HepG2 (cell line): ENCODE measurements around the gene DNAJC30. TPM values are rescaled to one million over a fixed set of nuclear protein-coding genes. Genes with fewer than 3 reads are reported as not detected.

ENCODE experiments used
- ATAC-seq: fragments of 200-7000 bp; cut with Tn5 transposase; 3 replicates; pipeline ENCODE4 v1.9.1; 2020; ENCODE audit warnings: mild to moderate bottlenecking, moderate library complexity
- BruUV-seq: library from RNA; stranded (reverse); fragments of 400-500 nt; replicated peaks from 2 replicates; lab custom pipeline; 2021; lab: Mats Ljungman, UMichigan
- CTCF ChIA-PET: fragments of 300-600 bp; formaldehyde crosslinking; extraction: SDS; loops from one replicate; lab custom pipeline; 2021; ENCODE audit warnings: low total read pairs, inconsistent platforms, low intra/inter-chr PET ratio; lab: Yijun Ruan, JAX
- POLR2A ChIA-PET: fragments of 350-600 bp; sonication (Branson Sonifier 250); formaldehyde crosslinking; loops from one replicate; lab custom pipeline; 2020; ENCODE audit warnings: antibody characterized with exemption, inconsistent platforms; lab: Yijun Ruan, JAX
- DNase-seq: peaks from one replicate; pipeline ENCODE4 v3.0.0-alpha.2; 2015; ENCODE audit warnings: low spot score
- FAIRE-seq: peaks from 3 replicates; lab custom pipeline; 2011; peaks lifted over from hg19 to GRCh38; lab: Jason Lieb, UNC
- H2AFZ ChIP-seq: one replicate; pipeline ENCODE4 v1.6.1; 2011; ENCODE audit warnings: low read length, inconsistent platforms
- H3K27ac ChIP-seq: fragments of 300-600 bp; 3 replicates; pipeline ENCODE4 v1.8.0; 2011; ENCODE audit warnings: mixed run types, mild to moderate bottlenecking, mixed read lengths, low read length, inconsistent platforms; ENCODE audit not compliant: insufficient read depth; ENCODE audit errors: extremely low read length
- H3K27me3 ChIP-seq, 2 experiments: fragments of 200-600 bp in 1 of 2; 2 replicates in 1 of 2; 3 replicates in 1 of 2; pipeline versions ENCODE4 v1.6.0 to v1.8.0; 2011; ENCODE audit warnings: low read length in 2 of 2, mild to moderate bottlenecking in 2 of 2, moderate library complexity in 2 of 2, inconsistent platforms in 1 of 2; ENCODE audit not compliant: insufficient read depth in 2 of 2, control insufficient read depth in 1 of 2
- H3K36me3 ChIP-seq, 2 experiments: fragments of 200-600 bp in 1 of 2; replicated peaks in 1 of 2; 2 replicates in 1 of 2; 3 replicates in 1 of 2; pipeline versions ENCODE4 v1.5.1 to v1.8.0; 2011; ENCODE audit warnings: low read length in 2 of 2, inconsistent platforms in 1 of 2; ENCODE audit not compliant: insufficient read depth in 2 of 2, control insufficient read depth in 1 of 2
- H3K4me1 ChIP-seq: 2 replicates; pipeline ENCODE4 v1.5.1; 2012; ENCODE audit warnings: low read length, inconsistent platforms; ENCODE audit not compliant: insufficient read depth
- H3K4me2 ChIP-seq: 2 replicates; pipeline ENCODE4 v1.6.0; 2011; ENCODE audit warnings: low read depth, low read length, inconsistent platforms
- H3K4me3 ChIP-seq, 3 experiments: fragments of 200-600 bp in 1 of 3; sonication (generic), shearing (Covaris generic) in 1 of 3; replicated peaks in 1 of 3; 2 replicates each; pipeline ENCODE4 v1.5.1; 2011 to 2016; ENCODE audit warnings: low read length in 3 of 3, inconsistent platforms in 2 of 3, low read depth in 2 of 3, mild to moderate bottlenecking in 2 of 3, control low read depth in 1 of 3, mixed read lengths in 1 of 3; ENCODE audit not compliant: insufficient read depth in 1 of 3
- H3K79me2 ChIP-seq: one replicate; pipeline ENCODE4 v1.6.1; 2011; ENCODE audit warnings: low read length, inconsistent platforms; ENCODE audit not compliant: insufficient read depth
- H3K9ac ChIP-seq: 2 replicates; pipeline ENCODE4 v1.6.0; 2011; ENCODE audit warnings: mild to moderate bottlenecking, low read depth, low read length, inconsistent platforms; ENCODE audit not compliant: insufficient read depth
- H3K9me3 ChIP-seq: 2 replicates; pipeline ENCODE4 v1.5.1; 2012; ENCODE audit warnings: mild to moderate bottlenecking, low read length
- H4K20me1 ChIP-seq: 2 replicates; pipeline ENCODE4 v1.6.0; 2011; ENCODE audit warnings: inconsistent platforms, mild to moderate bottlenecking, low read length, moderate library complexity; ENCODE audit not compliant: insufficient read depth
- GZF1 ChIP-seq: sonication (generic); formaldehyde crosslinking; IDR thresholded peaks from 2 replicates; pipeline ENCODE4 v1.5.1; 2020; ENCODE audit warnings: mild to moderate bottlenecking, missing genetic modification reagents
- HIVEP1 ChIP-seq: sonication (generic); formaldehyde crosslinking; IDR thresholded peaks from 2 replicates; pipeline ENCODE4 v1.4.0; 2020; ENCODE audit warnings: mild to moderate bottlenecking, missing genetic modification reagents
- HNRNPLL ChIP-seq: fragments of 200-400 bp; formaldehyde crosslinking; IDR thresholded peaks from 2 replicates; pipeline ENCODE4 v1.6.1; 2017; ENCODE audit warnings: mild to moderate bottlenecking, low read depth, low read length; ENCODE audit not compliant: poor library complexity, severe bottlenecking
- ZBTB26 ChIP-seq: IDR thresholded peaks from 2 replicates; pipeline ENCODE4 v1.6.1; 2016; ENCODE audit warnings: missing compliant biosample characterization, missing genetic modification reagents, borderline replicate concordance
- ZNF263 ChIP-seq: sonication (generic); formaldehyde crosslinking; IDR thresholded peaks from 2 replicates; pipeline ENCODE4 v1.4.0; 2020; ENCODE audit warnings: missing genetic modification reagents
- ZNF280D ChIP-seq: sonication (generic); formaldehyde crosslinking; IDR thresholded peaks from 2 replicates; pipeline ENCODE4 v1.5.1; 2020; ENCODE audit warnings: mild to moderate bottlenecking, missing genetic modification reagents
- ZNF768 ChIP-seq: sonication (generic); formaldehyde crosslinking; IDR thresholded peaks from 2 replicates; pipeline ENCODE4 v1.4.0; 2020; ENCODE audit warnings: missing genetic modification reagents
- ZNF800 ChIP-seq: sonication (generic); formaldehyde crosslinking; IDR thresholded peaks from 2 replicates; pipeline ENCODE4 v1.4.0; 2020; ENCODE audit warnings: missing genetic modification reagents
- whole genome bisulfite sequencing: methylation state at CpG from one replicate; pipeline ENCODE4 v1.1.6; 2017; ENCODE audit warnings: low lambda C conversion rate; 5-methylcytosine and 5-hydroxymethylcytosine counted together
- in situ Hi-C: cut with HindIII; loops from 2 replicates; pipeline ENCODE4 v1.10.0; 2017; ENCODE audit warnings: low pct_unique_long_range_greater_than_20kb; ENCODE audit not compliant: extremely low pct_ligation_motif_present
- intact Hi-C: fragments of 100-400 bp; cut with micrococcal nuclease; formaldehyde crosslinking; loops from one replicate; pipeline ENCODE4 v1.10.0; 2022; ENCODE audit not compliant: unreplicated experiment
- polyA plus RNA-seq, 8 experiments: library from polyadenylated mRNA; depleted of rRNA in 3 of 8; stranded (reverse) in 7 of 8; unstranded in 1 of 8; fragments of >200 nt; fragmentation: Illumina TruSeq in 4 of 8; extraction: Trizol in 4 of 8; gene quantifications; 2 replicates each; pipeline versions ENCODE4 v1.2.1 to v1.2.3, GENCODE V29; 2011 to 2016; ENCODE audit warnings: low read depth in 4 of 8, missing spikeins in 1 of 8, mixed read lengths in 1 of 8; ENCODE audit not compliant: insufficient read depth in 1 of 8
- total RNA-seq, 5 experiments: library from RNA; depleted of rRNA; stranded (reverse); fragments of >200 nt; fragmentation: Illumina TruSeq; extraction: Trizol; gene quantifications; 2 replicates each; pipeline ENCODE4 v1.2.3, GENCODE V29; 2016; ENCODE audit warnings: low read depth in 1 of 5

The DNAJC30 gene
- total and polyA plus RNA-seq, 2 of the 13 experiments (the other 11 are each of a cell fraction or from before 2014, with no cell fraction given) = 3.3 to 3.8 TPM

- no peak; the same call in 2 of the 3 replicates for ATAC-seq
- Histone ChIP-seq H2AFZ (no peak overlapping the region), H3K36me3 (no peaks in the 10 kb centered on the region), H3K79me2 (no peaks in the 10 kb centered on the region), H3K9ac (peak overlapping the region; percentile 43; the same call in 1 of the 2 replicates), H3K27me3 (peaks cover 3 to 12% of the 10 kb centered on the region in 2 experiments; a peak in 3 of 5 replicates), H3K4me1 (peaks cover 71% of the 10 kb centered on the region), H3K27ac (no peak overlapping the region), H3K4me3 (peak overlapping the region in 2 of 3 experiments; percentile 60 to 73; a peak in 4 of 6 replicates), H3K9me3 (no peaks in the 10 kb centered on the region), H3K4me2 (peak overlapping the region; percentile 81), H4K20me1 (no peaks in the 10 kb centered on the region)
- intact Hi-C loops = no loop called here
- TF ChIP-seq ZNF263 (CRISPR knock-in tag) (peak; percentile 92), GZF1 (CRISPR knock-in tag) (peak; percentile 14; the same call in 1 of the 2 replicates), ZNF768 (peak; percentile 92), ZNF800 (CRISPR knock-in tag) (no peak), HNRNPLL (no peak), ZNF280D (CRISPR knock-in tag) (0 out of 2 replicates have a peak, but pooled peaks have one; percentile 16), HIVEP1 (CRISPR knock-in tag) (peak; percentile 25; the same call in 1 of the 2 replicates), ZBTB26 (CRISPR knock-in tag) (0 out of 2 replicates have a peak, but pooled peaks have one; percentile 1)
- ChIA-PET CTCF (interaction anchor here (1.1 kb wide), 1 partner anchor 21 kb away, joined by 3 read pairs; no protein-coding TSS in a partner anchor), POLR2A (interaction anchor here (1.2 to 2.3 kb wide), 4 partner anchors 18 to 34 kb away, joined by 7 to 11 read pairs (median 9); partner anchors contain the start of gene MLXIPL)
- no TSS peak for BruUV-seq
- in situ Hi-C loops = no loop called here
- WGBS = 9% methylated on average over 9 of the region's 16 CpGs
- DNase-seq = no peak
- no peak for FAIRE-seq
Observed at GRCh38 chr7:73646785-73647724, 36.2 kb downstream of the DNAJC30 start.
